Esophagus muscularis mucosa (tissue), 4 donors: ENCODE data around the gene ADGRB3. TPM values are rescaled to one million over a fixed set of nuclear protein-coding genes. Genes with fewer than 3 reads are reported as not detected.

Experiments used
- DNase-seq: peaks from one replicate; pipeline ENCODE4 v3.0.0-alpha.2; 2017; ENCODE audit errors: extremely low spot score
- H3K27ac ChIP-seq, 4 donors: fragments of 200-600 bp; sonication (generic); replicated peaks in 1 of 4; 1 replicate in 3 of 4; 2 replicates in 1 of 4; pipeline ENCODE4 v1.5.1; 2016 to 2019; ENCODE audit warnings: mild to moderate bottlenecking in 1 of 4
- H3K27me3 ChIP-seq, 4 donors: fragments of 200-600 bp; sonication (generic); one replicate each; pipeline versions ENCODE4 v1.5.1 to v1.6.0; 2016 to 2019
- H3K36me3 ChIP-seq, 4 donors: fragments of 200-600 bp; sonication (generic); one replicate each; pipeline ENCODE4 v1.5.1; 2016 to 2019
- H3K4me1 ChIP-seq, 4 donors: fragments of 200-600 bp; sonication (generic); one replicate each; pipeline ENCODE4 v1.5.1; 2016 to 2019
- H3K4me3 ChIP-seq, 4 donors: fragments of 200-600 bp; sonication (generic); 1 replicate in 2 of 4; 2 replicates in 2 of 4; pipeline ENCODE4 v1.5.1; 2016 to 2019; ENCODE audit warnings: mild to moderate bottlenecking in 4 of 4, moderate library complexity in 1 of 4
- H3K9me3 ChIP-seq, 4 donors: fragments of 200-600 bp; sonication (generic); 1 replicate in 3 of 4; 2 replicates in 1 of 4; pipeline ENCODE4 v1.5.1; 2016 to 2019
- EP300 ChIP-seq: sonication (generic); formaldehyde crosslinking; IDR thresholded peaks from one replicate; pipeline ENCODE4 v1.6.1; 2017; ENCODE audit warnings: antibody characterized with exemption
- POLR2A ChIP-seq: fragments of 450-650 bp; IDR thresholded peaks from one replicate; pipeline ENCODE4 v1.6.1; 2017; ENCODE audit warnings: antibody characterized with exemption, moderate library complexity, mild to moderate bottlenecking, low read depth
- POLR2AphosphoS5 ChIP-seq, 2 donors: sonication (generic); formaldehyde crosslinking; IDR thresholded peaks; one replicate each; pipeline ENCODE4 v1.6.1; 2017; ENCODE audit warnings: antibody characterized with exemption in 2 of 2
- WGBS: methylation state at CpG from one replicate; pipeline ENCODE4 v1.1.5; 2018; 5-methylcytosine and 5-hydroxymethylcytosine counted together
- intact Hi-C: fragments of 100-400 bp; cut with DNase I; formaldehyde crosslinking; loops from one replicate; pipeline ENCODE4 v1.15.1; 2023
- total RNA-seq, 4 donors: library from RNA; depleted of rRNA; stranded (reverse); fragments of >200 nt; gene quantifications; one replicate each; pipeline versions ENCODE4 v1.1.0 to v1.2.1, GENCODE V29; 2016
- TF ChIP-seq, protein P1 (sequence below), 3 experiments: fragments of 200-600 bp in 2 of 3; fragments of 450-650 bp in 1 of 3; sonication (generic) in 2 of 3; IDR thresholded peaks; one replicate each; pipeline ENCODE4 v1.5.1; 2017 to 2019; ENCODE audit warnings: antibody characterized with exemption in 3 of 3, mild to moderate bottlenecking in 2 of 3, moderate library complexity in 1 of 3

Gene ADGRB3
- total RNA-seq, 4 donors from 2014 or later = 4.9 to 6.3 (median 5.8) TPM

- DNase-seq = no peak
- no peak overlapping the region for H3K27ac ChIP-seq
- H3K27me3 ChIP-seq = no peaks in the 10 kb centered on the region
- no peak overlapping the region for H3K4me3 ChIP-seq
- H3K9me3 ChIP-seq = no peaks in the 10 kb centered on the region
- 77% methylated on average over 6 of the region's 6 CpGs for WGBS
- H3K36me3 ChIP-seq = no peaks in the 10 kb centered on the region
- H3K4me1 ChIP-seq = no peaks in the 10 kb centered on the region
- no peak for TF ChIP-seq EP300
- no peak for TF ChIP-seq POLR2A
- TF ChIP-seq, protein P1, sequence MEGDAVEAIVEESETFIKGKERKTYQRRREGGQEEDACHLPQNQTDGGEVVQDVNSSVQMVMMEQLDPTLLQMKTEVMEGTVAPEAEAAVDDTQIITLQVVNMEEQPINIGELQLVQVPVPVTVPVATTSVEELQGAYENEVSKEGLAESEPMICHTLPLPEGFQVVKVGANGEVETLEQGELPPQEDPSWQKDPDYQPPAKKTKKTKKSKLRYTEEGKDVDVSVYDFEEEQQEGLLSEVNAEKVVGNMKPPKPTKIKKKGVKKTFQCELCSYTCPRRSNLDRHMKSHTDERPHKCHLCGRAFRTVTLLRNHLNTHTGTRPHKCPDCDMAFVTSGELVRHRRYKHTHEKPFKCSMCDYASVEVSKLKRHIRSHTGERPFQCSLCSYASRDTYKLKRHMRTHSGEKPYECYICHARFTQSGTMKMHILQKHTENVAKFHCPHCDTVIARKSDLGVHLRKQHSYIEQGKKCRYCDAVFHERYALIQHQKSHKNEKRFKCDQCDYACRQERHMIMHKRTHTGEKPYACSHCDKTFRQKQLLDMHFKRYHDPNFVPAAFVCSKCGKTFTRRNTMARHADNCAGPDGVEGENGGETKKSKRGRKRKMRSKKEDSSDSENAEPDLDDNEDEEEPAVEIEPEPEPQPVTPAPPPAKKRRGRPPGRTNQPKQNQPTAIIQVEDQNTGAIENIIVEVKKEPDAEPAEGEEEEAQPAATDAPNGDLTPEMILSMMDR (IDR thresholded peaks at IDR 0.05) = no peak
- no peak for TF ChIP-seq POLR2AphosphoS5 (IDR thresholded peaks at IDR 0.05)
- intact Hi-C loops = no loop called here
Measured at GRCh38 chr6:69145062-69145461, 510.0 kb downstream of the ADGRB3 start.

DNA sequence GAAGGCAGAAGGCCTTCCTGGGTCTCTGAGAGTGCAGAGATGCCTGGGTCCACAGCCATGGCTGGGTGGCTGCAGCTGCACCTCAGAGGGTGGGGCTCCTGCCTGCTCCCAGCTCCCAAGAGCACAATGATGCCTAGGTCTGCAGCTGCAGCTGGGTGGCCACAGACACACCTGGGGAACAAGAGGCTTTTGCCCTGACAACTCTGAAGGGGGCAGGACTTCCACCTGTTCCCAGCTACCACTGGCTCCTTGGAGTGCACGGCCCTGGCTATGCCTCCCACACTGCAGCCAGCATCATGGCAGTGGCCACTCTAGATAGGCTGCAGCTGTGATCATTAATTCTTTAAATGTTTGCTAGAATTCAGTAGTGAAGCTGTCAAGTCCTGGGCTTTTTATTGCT lies 511.3 kb downstream of the ADGRB3 start:
- DNase-seq = no peak
- no peak for TF ChIP-seq POLR2A
- H3K36me3 ChIP-seq = no peaks in the 10 kb centered on the region
- no peaks in the 10 kb centered on the region for H3K27me3 ChIP-seq
- 83% methylated on average over 1 of the region's 1 CpG for WGBS
- no peaks in the 10 kb centered on the region for H3K4me1 ChIP-seq
- intact Hi-C loops = no loop called here
- no peaks in the 10 kb centered on the region for H3K9me3 ChIP-seq
- H3K4me3 ChIP-seq = no peak overlapping the region
- no peak overlapping the region for H3K27ac ChIP-seq

GRCh38 chr6:69155467-69155866 lies 520.4 kb downstream of the ADGRB3 start:
- TF ChIP-seq EP300 (no peak), POLR2A (no peak)
- intact Hi-C loops = no loop called here
- H3K4me1 ChIP-seq = no peaks in the 10 kb centered on the region
- 93% methylated on average over 1 of the region's 1 CpG for WGBS
- no peak overlapping the region for H3K4me3 ChIP-seq
- no peak overlapping the region for H3K27ac ChIP-seq
- no peaks in the 10 kb centered on the region for H3K36me3 ChIP-seq
- no peak for DNase-seq
- H3K27me3 ChIP-seq = no peaks in the 10 kb centered on the region
- no peaks in the 10 kb centered on the region for H3K9me3 ChIP-seq

- Histone ChIP-seq H3K27ac (no peak overlapping the region), H3K4me1 (no peaks in the 10 kb centered on the region), H3K9me3 (no peaks in the 10 kb centered on the region), H3K36me3 (no peaks in the 10 kb centered on the region), H3K27me3 (no peaks in the 10 kb centered on the region), H3K4me3 (no peak overlapping the region)
- intact Hi-C loops = no loop called here
- TF ChIP-seq, protein P1 (IDR thresholded peaks at IDR 0.05) = no peak
- TF ChIP-seq POLR2AphosphoS5 (IDR thresholded peaks at IDR 0.05) (no peak), EP300 (no peak), POLR2A (no peak)
- WGBS = 29% methylated on average over 1 of the region's 1 CpG
- DNase-seq = no peak
Measured at GRCh38 chr6:69162811-69163210, 527.7 kb downstream of the ADGRB3 start.

DNA sequence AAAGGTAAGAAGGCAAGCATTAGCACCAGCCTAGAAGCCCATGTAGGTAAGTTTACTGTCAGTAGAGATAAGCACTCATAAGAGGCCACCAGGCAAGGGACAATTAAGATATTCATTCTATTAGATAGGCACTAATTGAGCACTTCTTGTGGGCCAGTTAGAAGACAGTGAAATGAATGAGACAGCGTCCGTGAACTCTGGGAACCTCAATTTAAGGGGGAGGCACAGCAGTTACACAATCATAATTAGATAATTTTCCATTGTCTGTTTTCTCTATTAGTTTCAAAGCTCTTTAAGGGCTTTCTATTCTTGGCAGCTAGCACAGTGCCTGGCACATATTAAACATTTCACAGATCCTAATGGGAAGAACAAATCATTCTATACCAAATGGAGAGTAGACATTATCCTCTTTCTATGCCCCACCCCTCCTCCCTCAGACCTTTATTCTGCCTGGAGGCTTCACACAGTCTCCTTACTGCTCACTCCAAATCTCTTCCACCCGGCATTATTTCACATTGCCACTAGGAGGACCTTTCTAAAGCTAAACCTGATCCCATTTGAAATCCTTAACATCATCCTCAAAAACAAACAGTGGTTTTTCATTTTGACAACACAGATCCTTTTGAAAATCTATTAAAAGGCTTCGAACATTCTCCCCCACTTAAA lies 529.6 kb downstream of the ADGRB3 start:
- H3K9me3 ChIP-seq = no peaks in the 10 kb centered on the region
- DNase-seq = no peak
- H3K4me1 ChIP-seq = no peaks in the 10 kb centered on the region
- WGBS = 68% methylated on average over 4 of the region's 4 CpGs
- no peak for TF ChIP-seq POLR2AphosphoS5 (IDR thresholded peaks at IDR 0.05)
- TF ChIP-seq, protein P1 (IDR thresholded peaks at IDR 0.05) = no peak
- no peak for TF ChIP-seq POLR2A
- TF ChIP-seq EP300 = no peak
- H3K27ac ChIP-seq = no peak overlapping the region
- intact Hi-C loops = no loop called here
- no peaks in the 10 kb centered on the region for H3K27me3 ChIP-seq
- H3K36me3 ChIP-seq = no peaks in the 10 kb centered on the region
- no peak overlapping the region for H3K4me3 ChIP-seq

- Histone ChIP-seq H3K4me1 (no peaks in the 10 kb centered on the region), H3K4me3 (no peak overlapping the region), H3K9me3 (no peaks in the 10 kb centered on the region), H3K27ac (no peak overlapping the region), H3K36me3 (no peaks in the 10 kb centered on the region), H3K27me3 (no peaks in the 10 kb centered on the region)
- intact Hi-C loops = no loop called here
- TF ChIP-seq EP300 = no peak
- TF ChIP-seq, protein P1 (IDR thresholded peaks at IDR 0.05) = no peak
- TF ChIP-seq POLR2AphosphoS5 (IDR thresholded peaks at IDR 0.05) = no peak
- no peak for TF ChIP-seq POLR2A
- no peak for DNase-seq
Measured at GRCh38 chr6:69179681-69180080, 544.6 kb downstream of the ADGRB3 start.
